SU-DHL-6 (cell line): ENCODE data around the gene BEGAIN.

ENCODE experiments used
- H2AFZ ChIP-seq: fragments of 200-600 bp; sonication (generic); 2 replicates; pipeline ENCODE4 v1.6.1; 2014; ENCODE audit warnings: low read depth, mild to moderate bottlenecking, moderate library complexity, mixed read lengths, antibody characterized with exemption, low read length; ENCODE audit not compliant: severe bottlenecking
- H3F3A ChIP-seq: fragments of 200-600 bp; shearing (Covaris generic); 2 replicates; pipeline ENCODE4 v1.6.0; 2016; ENCODE audit warnings: antibody characterized with exemption, mild to moderate bottlenecking; ENCODE audit not compliant: insufficient read depth
- H3K27ac ChIP-seq: fragments of 200-600 bp; sonication (generic); 2 replicates; pipeline ENCODE4 v1.5.1; 2016; ENCODE audit warnings: low read depth, mild to moderate bottlenecking, low read length, moderate library complexity, mixed read lengths
- H3K27me3 ChIP-seq: fragments of 200-600 bp; sonication (generic), shearing (Covaris generic); 2 replicates; pipeline ENCODE4 v1.6.0; 2014; ENCODE audit warnings: mild to moderate bottlenecking, low read length
- H3K36me3 ChIP-seq: fragments of 200-600 bp; sonication (generic); 2 replicates; pipeline ENCODE4 v1.6.1; 2014; ENCODE audit warnings: mild to moderate bottlenecking, low read length, mixed read lengths
- H3K4me2 ChIP-seq: fragments of 300-600, 200-600 bp; shearing (Covaris generic), sonication (generic); 2 replicates; pipeline ENCODE4 v1.6.0; 2014; ENCODE audit warnings: low read length, low read depth, mild to moderate bottlenecking; ENCODE audit not compliant: poor library complexity, severe bottlenecking
- H3K4me3 ChIP-seq: fragments of 200-600 bp; sonication (generic); 2 replicates; pipeline ENCODE4 v1.5.1; 2014; ENCODE audit warnings: antibody characterized with exemption, low read length, mild to moderate bottlenecking, mixed read lengths; ENCODE audit not compliant: insufficient read depth, poor library complexity, severe bottlenecking
- H3K79me2 ChIP-seq: fragments of 200-600 bp; sonication (generic); 2 replicates; pipeline ENCODE4 v1.6.1; 2014; ENCODE audit warnings: mild to moderate bottlenecking, low read length, moderate library complexity; ENCODE audit not compliant: insufficient read depth
- H3K9ac ChIP-seq: fragments of 200-600 bp; sonication (generic); 2 replicates; pipeline ENCODE4 v1.7.0; 2014; ENCODE audit warnings: mild to moderate bottlenecking, low read length
- H3K9me2 ChIP-seq: fragments of 200-600 bp; sonication (generic); replicated peaks from 2 replicates; pipeline ENCODE4 v1.6.1; 2014; ENCODE audit warnings: low read length; ENCODE audit not compliant: insufficient read depth
- H3K9me3 ChIP-seq: fragments of 200-600 bp; sonication (generic); 2 replicates; pipeline ENCODE4 v1.6.1; 2014; ENCODE audit warnings: low read length, mixed read lengths; ENCODE audit not compliant: insufficient read depth
- H4K20me1 ChIP-seq: fragments of 200-600 bp; sonication (generic); 2 replicates; pipeline ENCODE4 v1.6.1; 2014; ENCODE audit warnings: low read depth, mild to moderate bottlenecking, antibody characterized with exemption, low read length, moderate library complexity, mixed read lengths
- CTCF ChIP-seq: fragments of 200-600 bp; sonication (generic); IDR thresholded peaks from one replicate; pipeline ENCODE4 v1.5.1; 2017; ENCODE audit warnings: antibody characterized with exemption, mild to moderate bottlenecking, low read length, moderate library complexity; ENCODE audit not compliant: insufficient read depth, poor library complexity, severe bottlenecking
- EZH2phosphoT487 ChIP-seq: fragments of 200-600 bp; sonication (generic), shearing (Covaris generic); conservative IDR thresholded peaks from 2 replicates; pipeline ENCODE4 v1.6.1; 2018; ENCODE audit warnings: mild to moderate bottlenecking, antibody characterized with exemption, low read length, moderate library complexity, mixed read lengths

BEGAIN gene

GRCh38 chr14:100606687-100607610 lies 19.7 kb upstream of the BEGAIN start:
- Histone ChIP-seq H3K9me2 (no peaks in the 10 kb centered on the region), H3K27ac (no peak overlapping the region), H3K36me3 (no peaks in the 10 kb centered on the region), H2AFZ (no peak overlapping the region), H3F3A (no peaks in the 10 kb centered on the region), H3K4me3 (no peak overlapping the region), H3K9me3 (no peaks in the 10 kb centered on the region), H3K9ac (no peak overlapping the region), H3K79me2 (no peaks in the 10 kb centered on the region), H3K4me2 (no peak overlapping the region), H4K20me1 (no peaks in the 10 kb centered on the region), H3K27me3 (no peaks in the 10 kb centered on the region)
- no peak for TF ChIP-seq CTCF
- no peak for TF ChIP-seq EZH2phosphoT487

GRCh38 chr14:100605706-100606686 lies 18.8 kb upstream of the BEGAIN start:
- H3K27ac ChIP-seq, result no peak overlapping the region
- no peaks in the 10 kb centered on the region for H4K20me1 ChIP-seq
- H3K36me3 ChIP-seq, result no peaks in the 10 kb centered on the region
- no peaks in the 10 kb centered on the region for H3F3A ChIP-seq
- H3K9ac ChIP-seq, result no peak overlapping the region
- H3K4me2 ChIP-seq, result no peak overlapping the region
- no peak overlapping the region for H3K4me3 ChIP-seq
- H3K9me3 ChIP-seq, result no peaks in the 10 kb centered on the region
- H3K9me2 ChIP-seq, result 0 out of 2 replicates have a peak, but pooled peaks cover under 1% of the 10 kb centered on the region
- H2AFZ ChIP-seq, result no peak overlapping the region
- H3K79me2 ChIP-seq, result no peaks in the 10 kb centered on the region
- TF ChIP-seq CTCF, result no peak
- H3K27me3 ChIP-seq, result no peaks in the 10 kb centered on the region

GRCh38 chr14:100605230-100605629 lies 18.0 kb upstream of the BEGAIN start:
- Histone ChIP-seq H4K20me1 (no peaks in the 10 kb centered on the region), H3K27me3 (no peaks in the 10 kb centered on the region), H3F3A (no peaks in the 10 kb centered on the region), H3K9me2 (0 out of 2 replicates have a peak, but pooled peaks cover 3% of the 10 kb centered on the region), H3K9me3 (no peaks in the 10 kb centered on the region), H3K9ac (no peak overlapping the region), H3K36me3 (no peaks in the 10 kb centered on the region), H3K4me2 (no peak overlapping the region), H3K79me2 (no peaks in the 10 kb centered on the region), H3K27ac (no peak overlapping the region), H2AFZ (no peak overlapping the region), H3K4me3 (no peak overlapping the region)
- TF ChIP-seq CTCF (no peak), EZH2phosphoT487 (no peak)
